Measurements from ENCODE around the gene RPS25. TPM values are rescaled to one million over a fixed set of nuclear protein-coding genes. Genes with fewer than 3 reads are reported as not detected.
A peak's percentile ranks its signal among the peaks of the same experiment; 100 is the strongest.

Gene RPS25
- total and polyA plus RNA-seq, 9 of the 15 experiments (the other 6 are each of a cell fraction or from before 2014, with no cell fraction given): 1,553 to 5,486 (median 2,471) TPM

- in situ Hi-C loops (cut with MboI) (no loop called here), intact Hi-C loops (cut with micrococcal nuclease) (loop anchor here (2.0 kb wide), 2 partner anchors 37 to 39 kb away; partner anchors contain the start of genes RPS25 and TRAPPC4)
- no peaks in the 10 kb centered on the region for H3K9me1 ChIP-seq (ENCODE audit: control insufficient read depth, insufficient read depth, low read length)
- peak overlapping the region; percentile 95 for H3K27ac ChIP-seq (ENCODE audit: extremely low read depth, low read depth, low read length)
- no peaks in the 10 kb centered on the region for H3K9me3 ChIP-seq (replicated peaks; ENCODE audit: control insufficient read depth, insufficient read depth, low read depth, low read length)
- BruUV-seq (replicated peaks): no TSS peak
- peaks cover 44% of the 10 kb centered on the region for H3K79me2 ChIP-seq (ENCODE audit: control insufficient read depth, insufficient read depth, low read length)
- DNase-seq (ENCODE audit: extremely low read depth in 1 of 4, low spot score in 3 of 4): peak in 2 of 4 experiments; percentile 15
- peak overlapping the region; percentile 98 for H3K4me3 ChIP-seq
- FAIRE-seq: peak; percentile 15
- peaks cover 18 to 21% of the 10 kb centered on the region in 2 experiments; a peak in 3 of 5 replicates for H3K4me1 ChIP-seq (replicated peaks in 1 of 2; ENCODE audit: control insufficient read depth in 2 of 2, insufficient read depth in 2 of 2, low read length in 2 of 2)
- H3K4me2 ChIP-seq (ENCODE audit: insufficient read depth, low read length): peak overlapping the region; percentile 91
- ChIA-PET CTCF (ENCODE audit: low intra/inter-chr PET ratio) (no interaction called here), POLR2A (interaction anchor here (0.5 to 8.8 kb wide), 20 partner anchors 11 to 1614 kb away, joined by 3 to 132 read pairs (median 4); partner anchors contain the start of genes HMBS and VPS11)
- no peak overlapping the region for H2AFZ ChIP-seq (ENCODE audit: low read depth, low read length)
- no peaks in the 10 kb centered on the region for H3K27me3 ChIP-seq (ENCODE audit: control insufficient read depth in 2 of 2, insufficient read depth in 2 of 2, low read length in 2 of 2)
- H3K36me3 ChIP-seq (ENCODE audit: control insufficient read depth, insufficient read depth, low read length): peaks cover 53% of the 10 kb centered on the region
- 35% methylated on average over 6 of the region's 6 CpGs for WGBS (ENCODE audit: insufficient coverage, low coverage, missing lambda C conversion rate)
- H3K9ac ChIP-seq (ENCODE audit: insufficient read depth in 1 of 2, low read depth in 2 of 2, low read length in 2 of 2): peak overlapping the region; percentile 94 to 97; a peak in 3 of 4 replicates
- TF ChIP-seq, protein P1, sequence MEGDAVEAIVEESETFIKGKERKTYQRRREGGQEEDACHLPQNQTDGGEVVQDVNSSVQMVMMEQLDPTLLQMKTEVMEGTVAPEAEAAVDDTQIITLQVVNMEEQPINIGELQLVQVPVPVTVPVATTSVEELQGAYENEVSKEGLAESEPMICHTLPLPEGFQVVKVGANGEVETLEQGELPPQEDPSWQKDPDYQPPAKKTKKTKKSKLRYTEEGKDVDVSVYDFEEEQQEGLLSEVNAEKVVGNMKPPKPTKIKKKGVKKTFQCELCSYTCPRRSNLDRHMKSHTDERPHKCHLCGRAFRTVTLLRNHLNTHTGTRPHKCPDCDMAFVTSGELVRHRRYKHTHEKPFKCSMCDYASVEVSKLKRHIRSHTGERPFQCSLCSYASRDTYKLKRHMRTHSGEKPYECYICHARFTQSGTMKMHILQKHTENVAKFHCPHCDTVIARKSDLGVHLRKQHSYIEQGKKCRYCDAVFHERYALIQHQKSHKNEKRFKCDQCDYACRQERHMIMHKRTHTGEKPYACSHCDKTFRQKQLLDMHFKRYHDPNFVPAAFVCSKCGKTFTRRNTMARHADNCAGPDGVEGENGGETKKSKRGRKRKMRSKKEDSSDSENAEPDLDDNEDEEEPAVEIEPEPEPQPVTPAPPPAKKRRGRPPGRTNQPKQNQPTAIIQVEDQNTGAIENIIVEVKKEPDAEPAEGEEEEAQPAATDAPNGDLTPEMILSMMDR (IDR thresholded peaks at IDR 0.05 in 2 of 3, conservative IDR thresholded peaks at IDR 0.05 in 1 of 3; ENCODE audit: insufficient read depth in 2 of 3, low read depth in 1 of 3, low read length in 3 of 3): peak in 1 of 3 experiments; percentile 23; a peak in 1 of 6 replicates
- TF ChIP-seq SP1 (CRISPR knock-in tag; IDR thresholded peaks at IDR 0.05) (0 out of 2 replicates have a peak, but pooled peaks have one; percentile 24), ZNF143 (CRISPR knock-in tag; IDR thresholded peaks at IDR 0.05) (0 out of 2 replicates have a peak, but pooled peaks have one; percentile 24), FIP1L1 (IDR thresholded peaks at IDR 0.05; ENCODE audit: low read depth, low read length, poor library complexity, severe bottlenecking) (no peak)
- no peaks in the 10 kb centered on the region for H4K20me1 ChIP-seq (replicated peaks; ENCODE audit: control insufficient read depth, insufficient read depth, low read length)
- no peak for ATAC-seq
These were observed 37.8 kb upstream of the RPS25 start for GRCh38 chr11:119055901-119056300.

Data from K562 (cell line).